SU-DHL-6 (cell line): ENCODE measurements around the gene PTGR3.

Experiments used
- CTCF ChIP-seq: fragments of 200-600 bp; sonication (generic); IDR thresholded peaks from one replicate; pipeline ENCODE4 v1.5.1; 2017; ENCODE audit warnings: antibody characterized with exemption, mild to moderate bottlenecking, low read length, moderate library complexity; ENCODE audit not compliant: insufficient read depth, poor library complexity, severe bottlenecking
- EZH2phosphoT487 ChIP-seq: fragments of 200-600 bp; sonication (generic), shearing (Covaris generic); conservative IDR thresholded peaks from 2 replicates; pipeline ENCODE4 v1.6.1; 2018; ENCODE audit warnings: mild to moderate bottlenecking, antibody characterized with exemption, low read length, moderate library complexity, mixed read lengths

- TF ChIP-seq CTCF (no peak), EZH2phosphoT487 (no peak)
Measured at GRCh38 chr18:75172299-75173124, 36.4 kb downstream of the PTGR3 start.
